ENCODE data around the gene RPA3. TPM values are rescaled to one million over a fixed set of nuclear protein-coding genes. Genes with fewer than 3 reads are reported as not detected.

The RPA3 gene
- polyA plus RNA-seq, 1 donor (not counting 4 experiments of a cell fraction or from before 2014, with no cell fraction given), result 51.1 TPM

DNA sequence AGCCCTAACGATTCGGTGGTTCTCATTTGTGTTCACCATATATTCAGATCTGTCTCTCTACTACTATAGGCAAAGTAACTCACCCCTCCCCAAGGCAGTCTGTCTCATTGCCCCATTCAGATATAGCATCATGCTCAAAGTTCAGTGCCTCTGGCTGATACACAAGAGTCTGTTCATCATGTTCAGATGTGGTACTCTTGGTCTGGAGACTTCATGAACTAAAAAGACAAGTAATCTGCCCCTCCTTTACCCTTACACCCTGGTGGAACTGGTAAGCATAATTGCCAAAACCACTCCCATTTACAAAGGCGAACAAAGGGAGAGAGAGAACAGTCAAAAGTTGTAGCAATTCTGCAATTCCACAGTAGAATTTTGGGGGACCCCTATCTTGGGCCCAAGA lies 47.9 kb downstream of the RPA3 start:
- FAIRE-seq, result no peak
- TF ChIP-seq EZH2 (IDR thresholded peaks at IDR 0.05; ENCODE audit: low read length), result no peak
- TF ChIP-seq, protein P1, sequence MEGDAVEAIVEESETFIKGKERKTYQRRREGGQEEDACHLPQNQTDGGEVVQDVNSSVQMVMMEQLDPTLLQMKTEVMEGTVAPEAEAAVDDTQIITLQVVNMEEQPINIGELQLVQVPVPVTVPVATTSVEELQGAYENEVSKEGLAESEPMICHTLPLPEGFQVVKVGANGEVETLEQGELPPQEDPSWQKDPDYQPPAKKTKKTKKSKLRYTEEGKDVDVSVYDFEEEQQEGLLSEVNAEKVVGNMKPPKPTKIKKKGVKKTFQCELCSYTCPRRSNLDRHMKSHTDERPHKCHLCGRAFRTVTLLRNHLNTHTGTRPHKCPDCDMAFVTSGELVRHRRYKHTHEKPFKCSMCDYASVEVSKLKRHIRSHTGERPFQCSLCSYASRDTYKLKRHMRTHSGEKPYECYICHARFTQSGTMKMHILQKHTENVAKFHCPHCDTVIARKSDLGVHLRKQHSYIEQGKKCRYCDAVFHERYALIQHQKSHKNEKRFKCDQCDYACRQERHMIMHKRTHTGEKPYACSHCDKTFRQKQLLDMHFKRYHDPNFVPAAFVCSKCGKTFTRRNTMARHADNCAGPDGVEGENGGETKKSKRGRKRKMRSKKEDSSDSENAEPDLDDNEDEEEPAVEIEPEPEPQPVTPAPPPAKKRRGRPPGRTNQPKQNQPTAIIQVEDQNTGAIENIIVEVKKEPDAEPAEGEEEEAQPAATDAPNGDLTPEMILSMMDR (optimal IDR thresholded peaks at IDR 0.05 in 1 of 3, IDR thresholded peaks at IDR 0.05 in 1 of 3, conservative IDR thresholded peaks at IDR 0.05 in 1 of 3; ENCODE audit: extremely low read depth in 1 of 3, insufficient read depth in 2 of 3, low read length in 3 of 3), result no peak
- dilution Hi-C loops (cut with MboI; ENCODE audit: extremely low pct_ligation_motif_present, low sequenced_read_pairs), result no loop called here

DNA sequence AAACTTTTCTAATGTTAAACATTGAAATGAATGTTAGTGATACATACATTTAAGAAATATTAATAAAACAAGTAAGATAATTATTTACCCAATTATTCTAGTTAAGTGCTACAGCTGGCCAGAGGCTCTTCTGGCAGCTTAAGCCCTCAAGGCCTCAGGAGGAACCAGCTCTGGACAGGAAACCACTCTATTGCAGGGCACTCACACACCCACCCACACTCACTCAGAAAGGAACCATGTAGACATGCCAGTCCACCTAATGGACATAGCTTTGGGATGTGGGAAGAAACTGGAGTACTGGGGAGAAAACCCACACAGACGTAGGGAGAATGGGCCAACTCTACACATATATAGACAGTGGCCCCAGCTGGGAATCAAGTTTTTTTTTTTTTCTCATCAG lies 49.7 kb downstream of the RPA3 start:
- H3K4me1 ChIP-seq (ENCODE audit: control insufficient read depth, extremely low read depth, insufficient read depth, low read length), result no peaks in the 10 kb centered on the region
- no peak overlapping the region for H2AFZ ChIP-seq (ENCODE audit: control insufficient read depth, low read length)
- TF ChIP-seq, protein P1 (optimal IDR thresholded peaks at IDR 0.05 in 1 of 3, IDR thresholded peaks at IDR 0.05 in 1 of 3, conservative IDR thresholded peaks at IDR 0.05 in 1 of 3; ENCODE audit: extremely low read depth in 1 of 3, insufficient read depth in 2 of 3, low read length in 3 of 3), result no peak
- TF ChIP-seq EZH2 (IDR thresholded peaks at IDR 0.05; ENCODE audit: low read length), result no peak
- H3K79me2 ChIP-seq (ENCODE audit: control insufficient read depth, insufficient read depth, low read length), result no peaks in the 10 kb centered on the region
- no peak overlapping the region for H3K9ac ChIP-seq (ENCODE audit: control insufficient read depth, extremely low read depth, insufficient read depth, low read length)
- no peak overlapping the region for H3K27ac ChIP-seq (ENCODE audit: control insufficient read depth, insufficient read depth, low read length)
- no peak overlapping the region for H3K4me2 ChIP-seq (ENCODE audit: control insufficient read depth, extremely low read depth, insufficient read depth, low read depth, low read length)
- DNase-seq (ENCODE audit: low read depth, low spot score), result no peak
- H4K20me1 ChIP-seq (ENCODE audit: control insufficient read depth, extremely low read depth, insufficient read depth, low read length), result no peaks in the 10 kb centered on the region
- H3K36me3 ChIP-seq (ENCODE audit: control insufficient read depth in 2 of 2, extremely low read depth in 1 of 2, insufficient read depth in 2 of 2, low read length in 2 of 2), result no peaks in the 10 kb centered on the region
- no peaks in the 10 kb centered on the region for H3K9me1 ChIP-seq (ENCODE audit: control insufficient read depth, extremely low read depth, insufficient read depth, low read length)
- H3K4me3 ChIP-seq (ENCODE audit: control insufficient read depth in 2 of 3, extremely low read depth in 1 of 3, insufficient read depth in 2 of 3, low read depth in 1 of 3, low read length in 3 of 3), result no peak overlapping the region
- dilution Hi-C loops (cut with MboI; ENCODE audit: extremely low pct_ligation_motif_present, low sequenced_read_pairs), result no loop called here
- no peaks in the 10 kb centered on the region for H3K9me3 ChIP-seq (ENCODE audit: control insufficient read depth, low read depth, low read length)
- H3K27me3 ChIP-seq (ENCODE audit: control insufficient read depth, extremely low read depth, insufficient read depth, low read length), result no peaks in the 10 kb centered on the region
- no peak for FAIRE-seq

More for the DNA sequence above, 47.9 kb downstream of the RPA3 start:
- no peak overlapping the region for H3K4me2 ChIP-seq (ENCODE audit: control insufficient read depth, extremely low read depth, insufficient read depth, low read depth, low read length)
- no peaks in the 10 kb centered on the region for H3K79me2 ChIP-seq (ENCODE audit: control insufficient read depth, insufficient read depth, low read length)
- H3K9ac ChIP-seq (ENCODE audit: control insufficient read depth, extremely low read depth, insufficient read depth, low read length), result no peak overlapping the region
- no peak overlapping the region for H3K4me3 ChIP-seq (ENCODE audit: control insufficient read depth in 2 of 3, extremely low read depth in 1 of 3, insufficient read depth in 2 of 3, low read depth in 1 of 3, low read length in 3 of 3)
- no peaks in the 10 kb centered on the region for H3K36me3 ChIP-seq (ENCODE audit: control insufficient read depth in 2 of 2, extremely low read depth in 1 of 2, insufficient read depth in 2 of 2, low read length in 2 of 2)
- no peaks in the 10 kb centered on the region for H3K9me1 ChIP-seq (ENCODE audit: control insufficient read depth, extremely low read depth, insufficient read depth, low read length)
- H3K9me3 ChIP-seq (ENCODE audit: control insufficient read depth, low read depth, low read length), result no peaks in the 10 kb centered on the region
- H3K27me3 ChIP-seq (ENCODE audit: control insufficient read depth, extremely low read depth, insufficient read depth, low read length), result no peaks in the 10 kb centered on the region
- DNase-seq (ENCODE audit: low read depth, low spot score), result no peak
- H3K27ac ChIP-seq (ENCODE audit: control insufficient read depth, insufficient read depth, low read length), result no peak overlapping the region
- H4K20me1 ChIP-seq (ENCODE audit: control insufficient read depth, extremely low read depth, insufficient read depth, low read length), result no peaks in the 10 kb centered on the region
- H2AFZ ChIP-seq (ENCODE audit: control insufficient read depth, low read length), result no peak overlapping the region
- H3K4me1 ChIP-seq (ENCODE audit: control insufficient read depth, extremely low read depth, insufficient read depth, low read length), result no peaks in the 10 kb centered on the region
